Fibroblast of villous mesenchyme (primary cell): ENCODE data around the gene PRR15L. TPM values are rescaled to one million over a fixed set of nuclear protein-coding genes. Genes with fewer than 3 reads are reported as not detected.
A peak's percentile ranks its signal among the peaks of the same experiment; 100 is the strongest.

ENCODE experiments used
- DNase-seq: peaks from one replicate; pipeline ENCODE4 v3.0.0-alpha.2; 2010; ENCODE audit warnings: low read depth
- H3K4me3 ChIP-seq: 2 replicates; pipeline ENCODE4 v1.5.1; 2011; ENCODE audit warnings: low read depth, mild to moderate bottlenecking, low read length
- CTCF ChIP-seq: IDR thresholded peaks from 2 replicates; pipeline ENCODE4 v1.5.1; 2012; ENCODE audit warnings: low read depth, mild to moderate bottlenecking, low read length; ENCODE audit not compliant: insufficient read depth
- total RNA-seq: library from RNA; depleted of rRNA; stranded (reverse); fragments of >200 nt; gene quantifications from 2 replicates; pipeline ENCODE4 v1.2.3, GENCODE V29; 2012

Gene PRR15L
- total RNA-seq, 1 donor = not detected

GRCh38 chr17:48001197-48001596 is 43.5 kb upstream of the PRR15L start:
- no peak for DNase-seq
- TF ChIP-seq CTCF = no peak
- H3K4me3 ChIP-seq = no peak overlapping the region

GRCh38 chr17:47999582-47999981 is 41.9 kb upstream of the PRR15L start:
- H3K4me3 ChIP-seq = no peak overlapping the region
- no peak for TF ChIP-seq CTCF
- DNase-seq = peak; percentile 63

- no peak for DNase-seq
- no peak overlapping the region for H3K4me3 ChIP-seq
- TF ChIP-seq CTCF = no peak
Measured at GRCh38 chr17:47998044-47998443, 40.4 kb upstream of the PRR15L start.

- H3K4me3 ChIP-seq = no peak overlapping the region
- DNase-seq = no peak
- no peak for TF ChIP-seq CTCF
Measured at GRCh38 chr17:47997586-47997985, 39.9 kb upstream of the PRR15L start.

GRCh38 chr17:47996201-47996600 is 38.5 kb upstream of the PRR15L start:
- DNase-seq = no peak
- H3K4me3 ChIP-seq = no peak overlapping the region
- TF ChIP-seq CTCF = no peak

GRCh38 chr17:47995241-47995935 is 37.7 kb upstream of the PRR15L start:
- no peak for TF ChIP-seq CTCF
- no peak for DNase-seq
- H3K4me3 ChIP-seq = no peak overlapping the region

- DNase-seq = no peak
- H3K4me3 ChIP-seq = no peak overlapping the region
- no peak for TF ChIP-seq CTCF
Measured at GRCh38 chr17:47994724-47995123, 37.0 kb upstream of the PRR15L start.
